ENCODE measurements around the gene DIO3. TPM values are rescaled to one million over a fixed set of nuclear protein-coding genes. Genes with fewer than 3 reads are reported as not detected.

The DIO3 gene
- total RNA-seq, 1 donor from 2014 or later, result 0.13 TPM

DNA sequence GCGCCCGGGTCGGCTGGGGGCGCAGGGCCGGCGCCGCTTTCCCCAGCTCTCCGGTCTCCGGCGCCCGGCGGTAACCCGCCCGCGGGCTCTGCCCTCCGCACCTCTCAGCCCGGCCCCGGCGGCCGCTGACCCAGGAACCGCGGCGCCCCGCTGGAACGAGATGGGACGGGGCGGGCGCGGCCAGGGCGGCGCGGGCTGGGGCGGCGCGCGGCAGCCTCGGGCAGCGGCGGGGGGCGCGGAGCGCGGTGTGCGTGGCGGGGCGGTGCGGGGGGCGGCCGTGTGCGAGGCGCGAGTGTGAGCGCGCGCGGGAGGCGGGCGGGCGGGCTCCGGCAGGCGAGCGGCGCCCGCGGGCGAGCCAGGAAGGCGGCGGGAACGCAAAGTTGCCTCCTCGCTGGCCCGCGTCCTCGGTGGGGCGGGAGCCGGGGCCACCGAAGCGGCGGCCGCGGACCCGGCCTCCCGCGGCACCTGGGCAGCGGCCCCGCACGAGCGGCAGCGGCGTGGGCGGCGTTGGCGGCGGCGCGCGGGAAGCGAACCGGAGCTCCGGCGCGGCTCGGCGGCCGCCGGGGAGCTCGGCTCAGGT, 671 bp upstream of the DIO3 start:
- DNase-seq (ENCODE audit: low read depth), result no peak
- peaks cover 79% of the 10 kb centered on the region for H3K27me3 ChIP-seq (ENCODE audit: control insufficient read depth, insufficient read depth, low read length)
- TF ChIP-seq, protein P1, sequence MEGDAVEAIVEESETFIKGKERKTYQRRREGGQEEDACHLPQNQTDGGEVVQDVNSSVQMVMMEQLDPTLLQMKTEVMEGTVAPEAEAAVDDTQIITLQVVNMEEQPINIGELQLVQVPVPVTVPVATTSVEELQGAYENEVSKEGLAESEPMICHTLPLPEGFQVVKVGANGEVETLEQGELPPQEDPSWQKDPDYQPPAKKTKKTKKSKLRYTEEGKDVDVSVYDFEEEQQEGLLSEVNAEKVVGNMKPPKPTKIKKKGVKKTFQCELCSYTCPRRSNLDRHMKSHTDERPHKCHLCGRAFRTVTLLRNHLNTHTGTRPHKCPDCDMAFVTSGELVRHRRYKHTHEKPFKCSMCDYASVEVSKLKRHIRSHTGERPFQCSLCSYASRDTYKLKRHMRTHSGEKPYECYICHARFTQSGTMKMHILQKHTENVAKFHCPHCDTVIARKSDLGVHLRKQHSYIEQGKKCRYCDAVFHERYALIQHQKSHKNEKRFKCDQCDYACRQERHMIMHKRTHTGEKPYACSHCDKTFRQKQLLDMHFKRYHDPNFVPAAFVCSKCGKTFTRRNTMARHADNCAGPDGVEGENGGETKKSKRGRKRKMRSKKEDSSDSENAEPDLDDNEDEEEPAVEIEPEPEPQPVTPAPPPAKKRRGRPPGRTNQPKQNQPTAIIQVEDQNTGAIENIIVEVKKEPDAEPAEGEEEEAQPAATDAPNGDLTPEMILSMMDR (IDR thresholded peaks at IDR 0.05; ENCODE audit: insufficient read depth, low read length, poor library complexity, severe bottlenecking), result no peak
- no peaks in the 10 kb centered on the region for H3K36me3 ChIP-seq (ENCODE audit: control insufficient read depth, insufficient read depth, low read length)
- no peak overlapping the region for H3K4me3 ChIP-seq (ENCODE audit: low read depth, low read length)

DNA sequence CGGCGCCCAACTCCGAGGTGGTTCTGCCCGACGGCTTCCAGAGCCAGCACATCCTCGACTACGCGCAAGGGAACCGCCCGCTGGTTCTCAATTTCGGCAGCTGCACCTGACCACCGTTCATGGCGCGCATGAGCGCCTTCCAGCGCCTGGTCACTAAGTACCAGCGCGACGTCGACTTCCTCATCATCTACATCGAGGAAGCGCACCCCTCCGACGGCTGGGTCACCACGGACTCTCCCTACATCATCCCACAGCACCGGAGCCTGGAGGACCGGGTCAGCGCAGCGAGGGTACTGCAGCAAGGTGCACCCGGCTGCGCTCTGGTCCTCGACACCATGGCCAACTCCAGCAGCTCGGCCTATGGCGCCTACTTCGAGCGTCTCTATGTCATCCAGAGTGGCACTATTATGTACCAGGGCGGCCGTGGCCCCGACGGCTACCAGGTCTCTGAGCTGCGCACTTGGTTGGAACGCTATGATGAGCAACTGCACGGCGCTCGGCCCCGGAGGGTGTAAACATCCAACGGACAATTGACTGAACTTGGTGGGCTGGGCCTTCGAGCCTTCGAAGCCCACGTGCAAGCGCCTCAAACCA, 699 bp downstream of the DIO3 start:
- TF ChIP-seq, protein P1 (IDR thresholded peaks at IDR 0.05; ENCODE audit: insufficient read depth, low read length, poor library complexity, severe bottlenecking), result no peak
- Histone ChIP-seq H3K36me3 (ENCODE audit: control insufficient read depth, insufficient read depth, low read length) (no peaks in the 10 kb centered on the region), H3K4me3 (ENCODE audit: low read depth, low read length) (no peak overlapping the region), H3K27me3 (ENCODE audit: control insufficient read depth, insufficient read depth, low read length) (peaks cover 82% of the 10 kb centered on the region)
- DNase-seq (ENCODE audit: low read depth), result no peak

DNA sequence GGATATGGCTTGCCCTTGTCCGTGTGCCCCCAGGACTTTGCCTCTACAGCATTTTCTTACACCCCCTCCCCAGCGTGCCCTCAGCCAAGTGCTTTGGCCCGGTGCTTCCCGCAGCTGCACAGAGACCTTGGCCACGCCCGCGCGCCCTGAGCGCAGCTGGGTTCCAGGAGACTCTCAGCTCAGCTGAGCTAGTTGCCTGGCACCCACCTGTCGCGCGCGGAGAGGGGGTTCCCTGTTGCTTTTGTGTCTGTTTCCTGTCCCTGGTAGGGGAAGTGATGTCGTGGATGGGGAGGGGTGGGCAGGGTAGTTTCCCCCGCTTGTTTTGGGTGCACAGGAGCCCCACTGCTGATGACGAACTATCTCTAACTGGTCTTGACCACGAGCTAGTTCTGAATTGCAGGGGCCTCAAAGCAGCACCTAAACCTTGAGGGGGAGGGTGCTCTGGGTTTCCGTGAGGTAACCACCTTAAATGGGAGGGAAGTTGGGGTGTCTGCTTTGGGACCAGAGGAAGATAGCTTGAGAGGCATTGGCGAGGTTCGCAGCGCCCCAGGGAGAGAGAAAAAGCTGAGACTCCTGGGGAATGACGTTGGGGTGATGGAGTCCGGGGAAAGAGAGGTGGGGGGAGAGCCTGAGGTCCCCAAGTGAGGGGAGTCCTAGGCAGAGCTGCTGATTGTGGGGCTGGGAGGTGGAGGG, 1.5 kb downstream of the DIO3 start:
- Histone ChIP-seq H3K36me3 (ENCODE audit: control insufficient read depth, insufficient read depth, low read length) (no peaks in the 10 kb centered on the region), H3K4me3 (ENCODE audit: low read depth, low read length) (no peak overlapping the region), H3K27me3 (ENCODE audit: control insufficient read depth, insufficient read depth, low read length) (peaks cover 81% of the 10 kb centered on the region)
- DNase-seq (ENCODE audit: low read depth), result no peak
- TF ChIP-seq, protein P1 (IDR thresholded peaks at IDR 0.05; ENCODE audit: insufficient read depth, low read length, poor library complexity, severe bottlenecking), result no peak

DNA sequence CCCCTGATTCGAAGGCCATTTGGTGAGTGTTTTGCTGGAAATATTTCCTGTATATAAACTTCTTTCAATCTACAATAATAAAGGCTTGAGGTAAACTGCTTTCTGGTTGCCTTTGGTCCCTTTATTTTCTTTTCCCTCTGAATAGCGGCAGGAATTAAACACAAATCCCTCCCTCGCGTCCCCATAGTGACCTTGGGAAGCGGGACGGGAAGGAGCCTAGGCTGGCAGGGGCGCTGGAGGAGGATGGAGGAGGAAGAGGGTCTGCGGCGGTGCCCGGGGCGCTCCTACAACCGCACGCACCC, 2.0 kb downstream of the DIO3 start:
- DNase-seq (ENCODE audit: low read depth), result no peak
- H3K4me3 ChIP-seq (ENCODE audit: low read depth, low read length), result no peak overlapping the region
- peaks cover 76% of the 10 kb centered on the region for H3K27me3 ChIP-seq (ENCODE audit: control insufficient read depth, insufficient read depth, low read length)
- TF ChIP-seq, protein P1 (IDR thresholded peaks at IDR 0.05; ENCODE audit: insufficient read depth, low read length, poor library complexity, severe bottlenecking), result no peak
- no peaks in the 10 kb centered on the region for H3K36me3 ChIP-seq (ENCODE audit: control insufficient read depth, insufficient read depth, low read length)

DNA sequence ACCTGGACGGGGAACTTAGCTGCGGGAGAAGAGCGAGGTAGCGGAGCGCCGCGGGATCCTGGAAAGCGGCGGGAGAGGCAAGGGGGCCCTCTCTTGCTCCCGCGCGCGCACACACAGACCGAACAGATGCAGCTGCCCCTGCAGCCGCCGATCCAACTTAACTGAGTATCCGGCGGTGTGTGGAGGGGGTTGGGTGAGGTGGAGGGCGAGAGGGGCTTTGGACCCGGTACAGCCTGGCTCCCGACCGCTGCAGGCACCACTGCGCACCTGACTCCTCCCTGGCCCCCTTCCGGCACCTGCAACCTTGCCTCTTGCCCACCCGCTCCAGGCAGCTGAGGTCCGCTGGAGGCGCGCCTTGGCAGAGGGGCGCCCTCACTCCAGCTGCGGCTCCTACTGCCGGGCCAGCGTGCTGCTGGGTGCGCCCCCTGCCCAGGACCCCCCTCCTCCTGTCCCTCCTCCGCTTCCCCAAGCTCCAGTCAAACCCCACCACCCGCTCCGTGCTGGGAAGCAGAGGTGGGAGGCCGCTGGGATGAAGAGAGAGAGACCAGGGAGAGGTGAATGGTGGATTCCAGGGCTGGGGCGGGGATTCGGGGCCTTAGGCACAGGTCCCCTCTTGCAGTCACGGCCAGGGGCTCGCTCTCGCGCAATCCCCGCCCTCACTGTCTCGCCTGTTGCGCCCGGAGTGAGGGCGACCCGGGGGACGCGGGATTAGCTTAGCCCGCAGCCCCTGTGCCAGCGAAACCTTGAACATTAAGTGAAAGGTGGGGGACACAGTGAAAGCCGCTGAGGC, 2.6 kb downstream of the DIO3 start:
- Histone ChIP-seq H3K4me3 (ENCODE audit: low read depth, low read length) (no peak overlapping the region), H3K36me3 (ENCODE audit: control insufficient read depth, insufficient read depth, low read length) (no peaks in the 10 kb centered on the region), H3K27me3 (ENCODE audit: control insufficient read depth, insufficient read depth, low read length) (peaks cover 72% of the 10 kb centered on the region)
- TF ChIP-seq, protein P1 (IDR thresholded peaks at IDR 0.05; ENCODE audit: insufficient read depth, low read length, poor library complexity, severe bottlenecking), result no peak
- DNase-seq (ENCODE audit: low read depth), result no peak
